Neuronal stem cell (in vitro differentiated cells): ENCODE data around the gene DUSP3.
A peak's percentile ranks its signal among the peaks of the same experiment; 100 is the strongest.

Experiments used
- DNase-seq: peaks from one replicate; pipeline ENCODE4 v3.0.0-alpha.2; 2013; ENCODE audit warnings: low spot score
- H2AFZ ChIP-seq: one replicate; pipeline ENCODE4 v1.6.1; 2013; ENCODE audit warnings: mild to moderate bottlenecking, low read length, inconsistent platforms
- H2AK5ac ChIP-seq: 2 replicates; pipeline ENCODE4 v1.6.1; 2013; ENCODE audit warnings: low read depth, mild to moderate bottlenecking, inconsistent platforms, low read length, moderate library complexity, mixed read lengths
- H2BK120ac ChIP-seq: 2 replicates; pipeline ENCODE4 v1.6.1; 2013; ENCODE audit warnings: low read depth, mild to moderate bottlenecking, inconsistent platforms, low read length, moderate library complexity, mixed read lengths
- H2BK12ac ChIP-seq: one replicate; pipeline ENCODE4 v1.6.1; 2013; ENCODE audit warnings: low read length, inconsistent platforms
- H2BK15ac ChIP-seq: 2 replicates; pipeline ENCODE4 v1.6.1; 2013; ENCODE audit warnings: mild to moderate bottlenecking, low read length, inconsistent platforms, mixed read lengths
- H2BK5ac ChIP-seq: one replicate; pipeline ENCODE4 v1.6.1; 2013; ENCODE audit warnings: inconsistent platforms, mild to moderate bottlenecking, low read length, moderate library complexity
- H3K14ac ChIP-seq: one replicate; pipeline ENCODE4 v1.6.1; 2013; ENCODE audit warnings: low read length, inconsistent platforms
- H3K18ac ChIP-seq: 2 replicates; pipeline ENCODE4 v1.6.1; 2013; ENCODE audit warnings: low read length, inconsistent platforms
- H3K23ac ChIP-seq: 2 replicates; pipeline ENCODE4 v1.6.1; 2013; ENCODE audit warnings: low read depth, mild to moderate bottlenecking, mixed read lengths, low read length, inconsistent platforms; ENCODE audit not compliant: poor library complexity
- H3K27ac ChIP-seq: replicated peaks from 3 replicates; pipeline ENCODE4 v1.5.1; 2013; ENCODE audit warnings: low read length, inconsistent platforms
- H3K27me3 ChIP-seq, 3 experiments: 2 replicates each; pipeline ENCODE4 v1.6.1; 2013; ENCODE audit warnings: low read length in 3 of 3, mild to moderate bottlenecking in 2 of 3, inconsistent platforms in 1 of 3, low read depth in 1 of 3, mixed read lengths in 1 of 3, moderate library complexity in 1 of 3; ENCODE audit not compliant: control insufficient read depth in 3 of 3, insufficient read depth in 3 of 3
- H3K36me3 ChIP-seq, 2 donors: replicated peaks in 1 of 2; 2 replicates each; pipeline ENCODE4 v1.6.1; 2013; ENCODE audit warnings: low read length in 2 of 2; ENCODE audit not compliant: control insufficient read depth in 2 of 2, insufficient read depth in 2 of 2
- H3K4ac ChIP-seq: 2 replicates; pipeline ENCODE4 v1.6.1; 2013; ENCODE audit warnings: inconsistent platforms, mild to moderate bottlenecking, low read length, moderate library complexity
- H3K4me1 ChIP-seq, 2 donors: 1 replicate in 1 of 2; 2 replicates in 1 of 2; pipeline ENCODE4 v1.6.1; 2013; ENCODE audit warnings: low read length in 2 of 2, low read depth in 1 of 2; ENCODE audit not compliant: control insufficient read depth in 2 of 2, insufficient read depth in 1 of 2
- H3K4me2 ChIP-seq: one replicate; pipeline ENCODE4 v1.6.1; 2013; ENCODE audit warnings: mild to moderate bottlenecking, low read length, inconsistent platforms; ENCODE audit not compliant: insufficient read depth, poor library complexity, severe bottlenecking
- H3K4me3 ChIP-seq, 2 donors: 2 replicates each; pipeline ENCODE4 v1.5.1; 2013; ENCODE audit warnings: low read length in 2 of 2, mild to moderate bottlenecking in 2 of 2, inconsistent platforms in 1 of 2, moderate library complexity in 1 of 2
- H3K79me1 ChIP-seq: one replicate; pipeline ENCODE4 v1.6.1; 2013; ENCODE audit warnings: low read depth, mild to moderate bottlenecking, inconsistent platforms, low read length, moderate library complexity
- H3K9ac ChIP-seq: one replicate; pipeline ENCODE4 v1.6.1; 2013; ENCODE audit warnings: mild to moderate bottlenecking, low read depth, low read length, inconsistent platforms; ENCODE audit not compliant: poor library complexity
- H3K9me3 ChIP-seq, 2 donors: replicated peaks in 1 of 2; 2 replicates each; pipeline versions ENCODE3 to v1.6.1; 2013; ENCODE audit warnings: low read length in 2 of 2, mild to moderate bottlenecking in 2 of 2, inconsistent platforms in 1 of 2, low read depth in 1 of 2, mixed read lengths in 1 of 2, moderate library complexity in 1 of 2; ENCODE audit not compliant: control insufficient read depth in 2 of 2, insufficient read depth in 1 of 2
- H4K8ac ChIP-seq: one replicate; pipeline ENCODE4 v1.6.1; 2013; ENCODE audit warnings: low read depth, mild to moderate bottlenecking, inconsistent platforms, low read length, moderate library complexity
- H4K91ac ChIP-seq: one replicate; pipeline ENCODE4 v1.6.1; 2013; ENCODE audit warnings: low read length, low read depth, mild to moderate bottlenecking, inconsistent platforms; ENCODE audit not compliant: poor library complexity
- WGBS, 2 donors: extraction: QIAGEN DNeasy Blood & Tissue Kit; methylation state at CpG; one replicate each; pipeline ENCODE4 v1.1.7; 2013; ENCODE audit warnings: missing lambda C conversion rate in 2 of 2, mixed read lengths in 1 of 2; ENCODE audit not compliant: insufficient read length in 2 of 2, insufficient replicate concordance in 1 of 2; ENCODE audit errors: extremely low coverage in 2 of 2; 5-methylcytosine and 5-hydroxymethylcytosine counted together

The DUSP3 gene

DNA sequence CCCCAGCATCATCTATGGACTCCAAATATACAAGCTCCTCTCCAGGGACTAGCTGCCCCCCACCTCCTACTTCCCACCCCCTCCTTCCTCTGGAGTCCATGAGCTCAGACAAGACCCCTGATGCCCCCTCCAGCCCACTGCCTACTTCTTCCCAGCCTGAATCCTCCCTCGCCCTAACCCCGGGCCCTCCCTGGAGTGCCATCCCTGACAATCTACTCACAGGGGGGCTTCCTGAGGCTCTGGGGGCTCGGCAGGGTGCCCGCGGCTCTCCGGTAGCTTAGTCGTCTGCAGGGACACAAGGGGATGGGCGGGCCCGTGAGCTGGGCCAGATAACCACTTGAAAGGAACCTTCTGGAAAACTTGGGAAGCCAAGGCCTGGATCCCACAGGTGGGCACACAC, 39.0 kb upstream of the DUSP3 start:
- WGBS, 2 donors = no CpG with 5 or more reads among the region's 9 CpGs
- H2BK12ac ChIP-seq = no peak overlapping the region

GRCh38 chr17:43816336-43817320, 37.9 kb upstream of the DUSP3 start:
- H2AFZ ChIP-seq = no peak overlapping the region
- peaks cover 3% of the 10 kb centered on the region for H3K79me1 ChIP-seq
- H3K27me3 ChIP-seq = no peaks in the 10 kb centered on the region
- peak overlapping the region; percentile 79 for H3K9ac ChIP-seq
- H2BK120ac ChIP-seq = no peak overlapping the region
- no peak overlapping the region for H4K8ac ChIP-seq
- H2BK12ac ChIP-seq = peak overlapping the region; percentile 75
- peak overlapping the region; percentile 36 for H3K18ac ChIP-seq
- no peak overlapping the region for H3K4me2 ChIP-seq
- H2BK5ac ChIP-seq = no peak overlapping the region
- H3K14ac ChIP-seq = no peak overlapping the region
- no peak overlapping the region for H4K91ac ChIP-seq
- no peaks in the 10 kb centered on the region for H3K9me3 ChIP-seq
- WGBS, 2 donors = no CpG with 5 or more reads among the region's 24 CpGs
- no peak overlapping the region for H2BK15ac ChIP-seq
- DNase-seq = no peak
- peaks cover 0 to 10% of the 10 kb centered on the region in 2 donors for H3K36me3 ChIP-seq
- H3K4me1 ChIP-seq = no peaks in the 10 kb centered on the region
- no peak overlapping the region for H3K4me3 ChIP-seq
- H3K27ac ChIP-seq = no peak overlapping the region
- H2AK5ac ChIP-seq = no peak overlapping the region
- no peak overlapping the region for H3K23ac ChIP-seq
- no peak overlapping the region for H3K4ac ChIP-seq

More for the DNA sequence above, 39.0 kb upstream of the DUSP3 start:
- Histone ChIP-seq H2BK120ac (no peak overlapping the region), H2AFZ (no peak overlapping the region), H3K27me3 (no peaks in the 10 kb centered on the region), H3K14ac (no peak overlapping the region), H3K4me3 (no peak overlapping the region), H3K27ac (no peak overlapping the region), H3K4me1 (no peaks in the 10 kb centered on the region), H2BK5ac (no peak overlapping the region), H3K23ac (no peak overlapping the region), H4K8ac (no peak overlapping the region), H3K4ac (no peak overlapping the region), H3K9ac (no peak overlapping the region), H3K79me1 (peaks cover 3% of the 10 kb centered on the region), H3K4me2 (no peak overlapping the region), H3K36me3 (peaks cover 0 to 8% of the 10 kb centered on the region in 2 donors), H3K18ac (no peak overlapping the region), H3K9me3 (no peaks in the 10 kb centered on the region), H2AK5ac (no peak overlapping the region), H4K91ac (no peak overlapping the region), H2BK15ac (no peak overlapping the region)
- no peak for DNase-seq

DNA sequence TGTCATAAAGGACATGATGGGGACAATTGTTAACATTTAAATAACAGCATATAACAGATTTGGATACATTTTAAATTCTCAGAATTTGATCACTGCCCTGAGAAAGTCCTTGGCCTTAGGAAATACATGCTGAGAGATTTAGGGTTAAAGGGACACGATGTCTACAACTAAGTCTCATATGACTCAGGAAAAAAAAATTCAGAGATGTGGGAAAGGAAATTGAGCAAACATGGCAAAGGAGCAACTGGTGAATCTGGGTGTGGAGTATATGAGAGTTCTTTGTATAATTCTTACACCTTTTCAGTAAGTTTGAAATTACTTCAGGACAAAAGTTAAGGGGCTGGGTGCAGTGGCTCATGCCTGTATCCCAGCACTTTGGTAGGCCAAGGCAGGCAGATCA, 35.9 kb upstream of the DUSP3 start:
- Histone ChIP-seq H3K4me3 (no peak overlapping the region), H3K14ac (no peak overlapping the region), H3K4me2 (no peak overlapping the region), H2BK15ac (no peak overlapping the region), H3K18ac (no peak overlapping the region), H2BK12ac (no peak overlapping the region), H4K91ac (no peak overlapping the region), H3K79me1 (no peaks in the 10 kb centered on the region), H2BK120ac (no peak overlapping the region), H3K23ac (no peak overlapping the region), H3K9ac (no peak overlapping the region), H3K36me3 (peaks cover 0 to 10% of the 10 kb centered on the region in 2 donors), H3K4ac (no peak overlapping the region), H2BK5ac (no peak overlapping the region), H3K27me3 (no peaks in the 10 kb centered on the region), H2AFZ (no peak overlapping the region), H3K27ac (no peak overlapping the region), H3K4me1 (no peaks in the 10 kb centered on the region), H2AK5ac (no peak overlapping the region), H4K8ac (no peak overlapping the region), H3K9me3 (no peaks in the 10 kb centered on the region)
- no peak for DNase-seq
- no CpG with 5 or more reads among the region's 1 CpG for WGBS, 2 donors

- no peak overlapping the region for H3K23ac ChIP-seq
- no peaks in the 10 kb centered on the region for H3K9me3 ChIP-seq
- DNase-seq = no peak
- no peaks in the 10 kb centered on the region for H3K27me3 ChIP-seq
- no peak overlapping the region for H4K91ac ChIP-seq
- H2AK5ac ChIP-seq = no peak overlapping the region
- no peak overlapping the region for H2BK5ac ChIP-seq
- H3K27ac ChIP-seq = no peak overlapping the region
- H4K8ac ChIP-seq = peak overlapping the region; percentile 84
- H3K14ac ChIP-seq = no peak overlapping the region
- H3K36me3 ChIP-seq = peaks cover 0 to 10% of the 10 kb centered on the region in 2 donors
- H3K4me1 ChIP-seq = no peaks in the 10 kb centered on the region
- H2BK120ac ChIP-seq = no peak overlapping the region
- no peak overlapping the region for H3K4ac ChIP-seq
- H2BK12ac ChIP-seq = no peak overlapping the region
- no peak overlapping the region for H3K9ac ChIP-seq
- H3K79me1 ChIP-seq = no peaks in the 10 kb centered on the region
- H3K4me2 ChIP-seq = no peak overlapping the region
- no CpG with 5 or more reads among the region's 12 CpGs for WGBS, 2 donors
- H3K18ac ChIP-seq = peak overlapping the region; percentile 12
- H2AFZ ChIP-seq = no peak overlapping the region
- H2BK15ac ChIP-seq = no peak overlapping the region
- no peak overlapping the region for H3K4me3 ChIP-seq
Observed at GRCh38 chr17:43814026-43814425, 35.2 kb upstream of the DUSP3 start.
